Adrenal gland (tissue), 5 donors: Measurements from ENCODE around the gene BCL11A.

ENCODE experiments used
- POLR2A ChIP-seq, 2 donors: fragments of 450-650 bp; IDR thresholded peaks; one replicate each; pipeline ENCODE4 v1.6.1; 2017; ENCODE audit warnings: antibody characterized with exemption in 2 of 2, mild to moderate bottlenecking in 2 of 2, moderate library complexity in 1 of 2
- TF ChIP-seq, protein P1 (sequence below), 6 experiments: fragments of 450-650 bp in 4 of 6; fragments of 200-600 bp in 2 of 6; sonication (generic) in 1 of 6; IDR thresholded peaks; 1 replicate in 5 of 6; 2 replicates in 1 of 6; pipeline versions ENCODE4 v1.5.1 to v1.8.0; 2016 to 2021; ENCODE audit warnings: antibody characterized with exemption in 6 of 6, mild to moderate bottlenecking in 2 of 6, moderate library complexity in 1 of 6
- donor health status: DM: no; HTN: no; CAD: no.

DNA sequence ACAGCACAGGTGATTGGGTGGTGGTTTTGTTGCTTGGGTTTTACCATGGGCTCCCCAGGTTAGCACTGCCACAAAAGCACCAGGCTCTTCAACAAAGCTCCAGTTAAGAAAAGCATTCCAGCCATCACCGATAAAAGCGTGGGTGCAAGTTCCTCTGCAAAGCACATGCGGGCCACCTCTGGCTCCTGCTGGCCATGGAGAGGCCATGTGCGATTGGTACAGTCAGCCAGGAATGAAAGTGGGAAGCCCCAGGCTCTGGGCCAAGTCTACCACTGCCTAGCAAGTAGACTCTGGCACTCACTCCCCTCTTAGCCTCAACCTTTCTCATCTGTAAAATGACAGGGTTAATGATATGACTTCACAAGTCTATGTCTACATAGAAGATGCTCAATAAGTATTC, 36.0 kb downstream of the BCL11A start:
- TF ChIP-seq, protein P1, sequence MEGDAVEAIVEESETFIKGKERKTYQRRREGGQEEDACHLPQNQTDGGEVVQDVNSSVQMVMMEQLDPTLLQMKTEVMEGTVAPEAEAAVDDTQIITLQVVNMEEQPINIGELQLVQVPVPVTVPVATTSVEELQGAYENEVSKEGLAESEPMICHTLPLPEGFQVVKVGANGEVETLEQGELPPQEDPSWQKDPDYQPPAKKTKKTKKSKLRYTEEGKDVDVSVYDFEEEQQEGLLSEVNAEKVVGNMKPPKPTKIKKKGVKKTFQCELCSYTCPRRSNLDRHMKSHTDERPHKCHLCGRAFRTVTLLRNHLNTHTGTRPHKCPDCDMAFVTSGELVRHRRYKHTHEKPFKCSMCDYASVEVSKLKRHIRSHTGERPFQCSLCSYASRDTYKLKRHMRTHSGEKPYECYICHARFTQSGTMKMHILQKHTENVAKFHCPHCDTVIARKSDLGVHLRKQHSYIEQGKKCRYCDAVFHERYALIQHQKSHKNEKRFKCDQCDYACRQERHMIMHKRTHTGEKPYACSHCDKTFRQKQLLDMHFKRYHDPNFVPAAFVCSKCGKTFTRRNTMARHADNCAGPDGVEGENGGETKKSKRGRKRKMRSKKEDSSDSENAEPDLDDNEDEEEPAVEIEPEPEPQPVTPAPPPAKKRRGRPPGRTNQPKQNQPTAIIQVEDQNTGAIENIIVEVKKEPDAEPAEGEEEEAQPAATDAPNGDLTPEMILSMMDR (IDR thresholded peaks at IDR 0.05) = no peak
- no peak for TF ChIP-seq POLR2A (IDR thresholded peaks at IDR 0.05)
